HG02610 (cell line): ENCODE measurements around the gene ANKRD13D.
"Not testable (repeated sequence)": the region's sequence is repeated elsewhere in the genome, so short reads cannot be mapped to it uniquely, and the experiment has no call there.

ENCODE experiments used
- ATAC-seq: cut with Tn5 transposase; IDR thresholded peaks from one replicate; pipeline ENCODE4 v1.9.1; 2021; ENCODE audit warnings: mild to moderate bottlenecking, moderate library complexity; ENCODE audit not compliant: unreplicated experiment

ANKRD13D gene

GRCh38 chr11:67289226-67289650 is at the start of gene ANKRD13D:
Gene ANKRD13D (plus strand): TSS chr11:67289303. CDS start chr11:67289461, 158 bp downstream.
- ATAC-seq = no peak

GRCh38 chr11:67239783-67240575 is 49.1 kb upstream of the ANKRD13D start:
- ATAC-seq = peak; percentile 91

- peak; percentile 40 for ATAC-seq
These were observed 48.3 kb upstream of the ANKRD13D start for GRCh38 chr11:67240576-67241389.

GRCh38 chr11:67242548-67242947 is 46.6 kb upstream of the ANKRD13D start:
- no peak for ATAC-seq

- ATAC-seq = no peak
These were observed 46.1 kb upstream of the ANKRD13D start for GRCh38 chr11:67243051-67243450.

- no peak for ATAC-seq
These were observed 44.1 kb upstream of the ANKRD13D start for GRCh38 chr11:67245046-67245445.

GRCh38 chr11:67247946-67248550 is 41.1 kb upstream of the ANKRD13D start:
- no peak for ATAC-seq

GRCh38 chr11:67248653-67249052 is 40.5 kb upstream of the ANKRD13D start:
- ATAC-seq = no peak

- no peak for ATAC-seq
These were observed 38.8 kb upstream of the ANKRD13D start for GRCh38 chr11:67250059-67251043.

GRCh38 chr11:67251841-67252240 is 37.3 kb upstream of the ANKRD13D start:
- no peak for ATAC-seq

- ATAC-seq = no peak
These were observed 36.3 kb upstream of the ANKRD13D start for GRCh38 chr11:67252831-67253239.

- ATAC-seq = no peak
These were observed 35.1 kb upstream of the ANKRD13D start for GRCh38 chr11:67253872-67254624.

- no peak for ATAC-seq
These were observed 34.3 kb upstream of the ANKRD13D start for GRCh38 chr11:67254798-67255197.

GRCh38 chr11:67255353-67255752 is 33.8 kb upstream of the ANKRD13D start:
- no peak for ATAC-seq

- no peak for ATAC-seq
These were observed 33.2 kb upstream of the ANKRD13D start for GRCh38 chr11:67255864-67256263.

GRCh38 chr11:67256477-67257135 is 32.5 kb upstream of the ANKRD13D start:
- ATAC-seq = no peak

- ATAC-seq = no peak
These were observed 28.7 kb upstream of the ANKRD13D start for GRCh38 chr11:67260406-67260805.

- not testable (repeated sequence) for ATAC-seq
These were observed 28.0 kb upstream of the ANKRD13D start for GRCh38 chr11:67260885-67261639.

- no peak for ATAC-seq
These were observed 27.5 kb upstream of the ANKRD13D start for GRCh38 chr11:67261640-67261945.
